HL-60/S4 (cell line): Measurements from ENCODE around the gene CR1L.
"Not testable (repeated sequence)": the region's sequence is repeated elsewhere in the genome, so short reads cannot be mapped to it uniquely, and the experiment has no call there.

Experiments used
- in situ Hi-C: fragments of 300-500 bp; cut with MboI; formaldehyde crosslinking; loops from 2 replicates; pipeline ENCODE4 v1.14.3; 2022; ENCODE audit warnings: low sequenced_read_pairs

CR1L gene

DNA sequence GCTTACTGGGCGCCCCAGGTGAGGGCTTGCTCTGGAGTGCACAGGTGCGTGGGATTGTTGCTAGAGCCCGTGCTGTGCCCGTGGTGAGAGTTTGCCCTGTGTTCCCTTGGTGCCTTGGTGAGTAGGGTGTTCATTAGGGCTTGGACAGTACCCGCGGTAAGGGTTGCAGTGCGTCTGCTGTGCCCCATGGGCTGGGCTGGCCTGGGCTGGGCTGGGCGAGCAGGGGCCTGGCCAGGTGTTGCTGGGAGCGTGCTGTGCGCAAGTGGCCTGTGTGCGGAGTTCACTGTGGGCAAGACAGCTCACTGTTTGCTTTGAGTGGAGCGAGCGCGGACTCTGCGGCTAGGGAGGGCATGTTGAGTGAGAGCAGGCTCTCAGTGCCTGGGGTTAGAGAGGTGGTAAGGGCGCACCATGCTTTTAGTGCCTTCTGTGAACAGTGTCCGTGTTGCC lies 725 bp downstream of the CR1L start:
- in situ Hi-C loops = no loop called here

DNA sequence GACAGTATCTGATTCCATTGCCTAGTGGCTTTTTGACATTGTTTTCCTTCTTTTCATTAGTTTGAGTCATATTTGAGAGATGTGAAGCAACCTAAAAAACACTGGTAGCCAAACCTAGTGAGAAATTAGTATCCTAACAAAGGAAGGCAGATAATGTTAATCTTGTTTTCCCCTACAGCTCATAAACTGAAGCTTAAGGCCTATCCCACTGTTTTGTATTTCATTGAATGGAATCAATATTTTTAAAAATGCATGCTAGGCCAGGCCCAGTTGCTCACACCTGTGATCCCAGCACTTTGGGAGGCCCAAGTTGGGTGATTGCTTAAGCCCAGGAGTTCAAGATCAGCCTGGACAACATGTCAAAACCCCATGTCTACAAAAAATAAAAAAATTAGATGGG lies 1.2 kb downstream of the CR1L start:
- in situ Hi-C loops = no loop called here

DNA sequence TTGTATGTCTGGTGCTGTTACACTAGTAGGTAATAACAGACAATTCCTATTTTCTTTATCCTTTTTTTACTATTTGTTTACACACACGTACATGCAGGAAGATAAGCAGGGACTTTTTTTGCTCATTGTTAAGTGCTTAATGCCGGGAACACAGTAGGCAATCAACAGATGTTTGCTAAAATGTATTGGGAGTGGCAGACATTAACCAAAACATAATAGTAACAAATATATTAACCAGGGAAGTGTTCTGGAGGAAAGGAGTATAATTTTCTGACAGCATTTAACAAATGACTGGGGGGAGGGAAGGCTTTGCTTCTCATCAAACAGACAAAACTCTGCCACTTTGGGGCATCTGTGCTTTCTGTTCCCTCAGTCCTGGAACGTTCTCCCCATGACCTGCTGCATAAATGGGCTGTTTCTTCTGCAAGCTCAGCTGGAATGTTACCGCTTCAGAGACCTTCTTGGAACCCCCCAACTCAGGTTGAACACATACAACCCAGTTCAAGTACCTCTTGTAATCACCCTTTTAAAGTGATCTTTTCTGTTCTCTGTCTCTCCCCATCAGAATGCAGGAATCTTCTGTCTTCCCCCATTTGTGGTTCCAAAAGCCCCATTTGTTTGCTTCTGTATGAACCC lies 2.1 kb downstream of the CR1L start:
- in situ Hi-C loops = no loop called here

DNA sequence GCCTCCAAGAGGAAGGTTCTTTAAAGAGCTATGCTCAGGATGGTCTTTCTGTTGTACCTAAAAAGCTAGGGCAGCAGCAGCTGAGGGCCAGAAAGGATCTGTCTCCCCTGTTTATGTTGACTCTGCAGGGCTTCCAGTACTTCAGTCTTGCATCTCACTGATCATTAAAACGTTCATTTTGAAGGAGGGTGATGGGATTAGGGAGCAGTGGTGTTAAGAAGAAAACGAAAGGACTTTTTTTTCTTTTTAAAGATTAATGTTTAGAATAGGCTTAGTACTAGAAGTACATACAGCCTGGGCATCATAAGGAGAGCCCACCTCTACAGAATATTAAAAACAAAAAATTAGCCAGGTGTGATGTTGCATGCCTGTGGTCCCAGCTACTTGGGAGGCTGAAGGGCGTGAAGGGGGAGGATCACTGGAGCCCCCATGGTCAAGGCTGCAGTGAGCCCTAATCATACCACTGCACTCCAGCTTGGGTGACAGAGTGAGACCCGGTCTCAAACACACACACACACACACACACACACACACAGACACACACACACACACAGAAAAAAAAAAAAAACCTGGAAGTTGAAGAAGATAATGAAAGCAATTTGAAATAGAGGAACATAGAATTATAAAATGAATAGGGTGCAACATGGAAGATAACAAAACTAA lies 2.9 kb downstream of the CR1L start:
- in situ Hi-C loops = no loop called here

DNA sequence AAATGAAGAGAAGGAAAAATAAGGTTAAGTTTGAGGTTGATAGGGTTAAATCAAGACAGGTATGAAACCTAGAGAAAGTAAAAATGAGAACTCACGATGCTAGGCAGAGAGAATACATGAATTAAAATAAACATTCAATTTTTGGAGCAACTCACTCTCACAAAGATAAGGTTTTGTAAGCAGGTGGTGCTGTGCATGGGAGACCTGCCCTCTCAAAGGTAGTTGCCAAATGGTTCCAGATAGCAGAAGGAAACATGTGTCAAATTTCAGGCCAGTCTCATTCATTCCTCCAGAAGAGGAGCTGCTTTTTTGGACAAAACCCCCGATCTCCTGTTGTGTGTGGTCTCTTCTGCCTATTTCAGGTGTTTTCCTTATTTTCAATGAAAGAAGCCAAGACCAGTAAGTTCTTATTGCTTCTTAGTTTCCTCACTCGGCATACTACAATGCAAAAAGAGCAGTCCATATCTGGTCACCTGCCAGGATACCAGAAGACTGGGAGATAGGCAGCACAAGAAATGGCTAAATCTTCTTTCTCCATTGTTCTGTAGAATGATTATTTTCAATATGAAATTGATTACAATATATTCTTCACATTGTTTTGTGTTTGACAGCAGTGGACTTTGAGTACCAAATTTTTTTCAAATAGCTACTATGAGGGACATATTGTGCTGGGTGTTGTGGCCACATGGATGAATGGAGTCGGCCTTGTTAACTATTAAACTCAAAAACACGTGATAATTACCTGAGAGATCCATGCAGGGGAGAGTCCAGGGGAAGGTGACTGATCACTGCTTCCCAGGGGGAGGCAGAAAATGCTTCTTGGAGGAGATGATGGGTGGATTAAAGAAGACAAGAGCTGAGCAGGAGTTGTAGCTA lies 3.6 kb downstream of the CR1L start:
- in situ Hi-C loops = no loop called here

DNA sequence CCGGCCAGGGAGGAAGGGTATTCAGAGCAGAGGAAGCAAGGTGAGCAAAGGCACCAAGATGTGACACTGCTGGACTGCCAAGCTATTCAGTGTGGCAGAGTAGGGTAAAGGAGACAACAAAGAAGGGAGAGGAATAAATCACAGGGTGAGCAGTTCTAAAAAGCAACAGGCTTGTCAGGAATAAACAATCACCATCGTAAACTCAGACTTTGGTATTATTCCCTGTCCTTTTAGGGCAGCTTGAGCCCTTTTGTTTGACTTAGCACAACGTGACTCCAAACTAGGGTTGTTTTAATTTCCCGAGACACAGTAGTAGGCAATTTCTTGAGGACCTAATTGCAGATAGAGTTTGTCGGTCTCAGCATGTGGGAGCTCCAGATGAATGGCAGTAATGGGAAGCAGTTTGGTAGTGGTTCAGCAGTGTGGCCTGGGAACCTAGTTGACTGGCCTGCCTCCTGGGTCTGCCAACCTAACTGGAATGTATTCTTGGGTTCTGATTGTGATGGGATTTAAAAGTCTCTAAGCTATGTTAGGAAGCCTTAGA lies 4.3 kb downstream of the CR1L start:
- in situ Hi-C loops = no loop called here

DNA sequence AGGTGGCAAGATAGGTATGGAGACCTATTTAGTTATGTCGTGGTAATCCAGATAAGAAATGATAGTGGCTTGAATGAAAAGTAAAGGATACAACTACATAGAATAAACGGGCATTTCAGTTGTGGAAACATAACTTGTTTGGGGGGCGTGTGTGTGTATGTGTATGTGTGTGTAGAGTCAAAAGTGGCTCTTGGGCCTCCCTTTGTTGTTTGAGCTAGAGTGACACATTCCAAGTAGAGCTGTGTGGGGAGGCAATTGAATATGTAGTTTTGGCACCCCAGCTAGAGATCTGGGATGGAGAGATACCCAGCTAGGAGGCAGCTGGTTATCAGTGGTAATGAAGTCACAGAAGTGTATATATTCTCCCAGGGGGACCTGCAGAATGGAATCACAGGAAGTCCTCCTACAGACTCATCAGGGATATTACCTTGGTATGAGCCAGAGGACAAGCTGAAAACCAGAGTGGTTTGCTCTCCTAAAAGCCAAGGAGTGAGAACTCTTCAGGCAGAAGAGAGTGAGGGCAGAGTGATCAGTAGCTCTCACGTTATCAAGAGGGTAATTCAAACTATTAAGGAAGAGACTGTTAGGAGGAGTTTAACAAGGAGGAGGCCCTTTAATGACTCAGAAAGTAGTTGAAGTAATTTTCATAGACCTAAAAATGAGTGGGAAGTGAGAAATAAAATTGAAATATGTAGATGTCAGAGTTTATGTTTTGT lies 5.1 kb downstream of the CR1L start:
- in situ Hi-C loops = no loop called here

DNA sequence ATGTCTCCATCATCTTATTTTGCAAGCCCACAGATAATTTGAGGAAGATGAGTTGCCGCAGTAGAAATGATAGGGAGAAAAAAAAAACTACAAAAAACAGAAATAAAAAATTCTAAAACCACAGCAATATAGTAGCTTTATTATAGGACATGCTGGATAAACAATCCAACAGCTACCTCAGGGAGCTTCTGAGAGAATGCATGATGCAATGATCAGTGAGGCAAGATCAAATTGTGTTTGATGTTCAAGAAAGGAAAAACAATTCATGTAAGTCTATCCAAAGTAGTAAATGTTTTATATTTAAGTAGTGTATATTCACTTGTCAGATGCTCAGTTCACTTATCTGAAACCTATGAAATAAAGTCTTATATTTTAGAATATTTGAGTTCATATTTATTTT lies 6.7 kb downstream of the CR1L start:
- in situ Hi-C loops = no loop called here

DNA sequence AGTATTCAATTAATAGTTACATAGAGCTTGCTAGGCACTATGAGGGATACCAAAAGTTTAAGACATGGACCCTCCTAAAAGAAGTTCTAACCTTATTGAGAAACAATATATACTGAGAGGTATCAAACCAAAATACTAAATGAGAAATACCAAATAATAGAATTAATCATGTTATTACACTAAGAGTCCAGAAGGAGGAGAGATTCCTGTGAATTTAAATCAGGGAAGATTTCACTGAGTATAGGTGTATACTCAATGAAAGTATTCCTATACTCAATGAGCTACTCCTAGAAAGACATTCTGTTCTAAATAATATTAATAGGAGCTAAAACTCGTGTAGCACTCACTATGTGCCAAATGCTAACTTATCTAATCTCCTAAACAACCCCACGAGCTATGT lies 9.4 kb downstream of the CR1L start:
- in situ Hi-C loops = no loop called here

DNA sequence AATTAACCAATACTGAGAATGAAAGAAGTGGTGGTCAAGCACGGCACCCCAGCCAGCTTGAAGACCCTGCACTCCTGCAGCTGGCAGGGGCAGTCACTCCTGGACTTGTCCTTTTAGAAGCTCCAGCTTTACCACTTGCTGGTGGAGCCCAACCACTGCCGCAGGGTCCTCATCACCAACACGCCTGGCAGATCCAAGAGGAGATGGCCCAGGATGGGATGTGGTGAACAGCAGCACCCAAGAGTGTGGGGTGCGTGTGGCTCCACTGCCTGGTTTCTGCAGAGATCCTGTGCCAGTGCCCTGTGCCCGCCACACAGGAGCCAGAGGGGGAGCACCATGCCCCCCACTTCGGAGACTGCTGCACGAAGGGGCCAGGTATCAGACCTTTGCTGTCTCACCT lies 13.5 kb downstream of the CR1L start:
- in situ Hi-C loops = no loop called here

DNA sequence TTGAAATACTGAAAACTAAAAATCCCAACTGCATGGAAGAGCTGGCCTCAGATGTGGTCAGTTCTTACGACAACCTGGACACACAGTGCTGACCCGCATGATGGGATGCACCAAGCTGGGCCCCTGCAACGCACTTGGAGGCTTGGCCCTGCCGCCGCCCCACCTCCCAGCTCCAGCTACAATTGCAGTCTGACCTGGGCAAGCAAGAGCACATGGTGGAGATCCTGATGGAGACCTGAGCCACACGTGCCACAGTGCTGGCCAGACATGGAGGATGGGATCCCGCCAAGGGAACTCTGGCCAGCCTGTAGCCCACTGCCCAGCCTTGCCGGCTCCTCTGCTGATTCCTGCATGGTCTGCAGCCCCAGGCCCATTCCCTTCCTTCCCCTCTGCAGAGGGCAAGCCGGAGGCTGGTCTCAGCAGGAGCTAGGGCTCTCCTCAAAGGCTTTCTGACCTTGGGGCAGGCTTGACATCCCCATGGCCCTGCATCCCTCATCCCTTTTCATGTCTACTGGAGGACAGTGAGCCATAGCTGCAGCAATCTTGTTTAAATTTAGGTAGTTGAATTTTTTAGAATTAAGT lies 14.1 kb downstream of the CR1L start:
- in situ Hi-C loops = no loop called here

DNA sequence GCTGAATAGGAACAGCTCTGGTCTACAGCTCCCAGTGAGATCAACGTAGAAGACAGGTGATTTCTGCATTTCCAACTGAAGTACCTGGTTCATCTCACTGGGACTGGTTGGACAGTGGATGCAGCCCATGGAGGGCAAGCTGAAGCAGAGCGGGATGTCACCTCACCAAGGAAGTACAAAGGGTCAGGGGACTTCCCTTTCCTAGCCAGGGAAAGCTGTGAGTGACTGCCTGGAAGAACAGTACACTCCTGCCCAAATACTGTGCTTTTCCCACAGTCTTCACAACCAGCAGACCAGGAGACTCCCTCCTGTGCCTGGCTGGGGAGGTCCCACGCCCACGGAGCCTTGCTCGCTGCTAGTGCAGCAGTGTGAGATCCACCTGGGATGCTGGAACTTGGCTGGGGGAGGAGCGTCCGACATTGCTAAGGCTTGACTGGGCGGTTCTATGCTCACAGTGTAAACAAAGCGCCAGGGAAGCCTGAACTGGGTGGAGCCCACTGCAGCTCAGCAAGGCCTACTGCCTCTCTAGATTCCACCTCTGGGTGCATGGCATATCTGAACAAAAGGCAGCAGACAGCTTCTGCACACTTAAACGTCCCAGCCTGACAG lies 14.7 kb downstream of the CR1L start:
- in situ Hi-C loops = no loop called here

DNA sequence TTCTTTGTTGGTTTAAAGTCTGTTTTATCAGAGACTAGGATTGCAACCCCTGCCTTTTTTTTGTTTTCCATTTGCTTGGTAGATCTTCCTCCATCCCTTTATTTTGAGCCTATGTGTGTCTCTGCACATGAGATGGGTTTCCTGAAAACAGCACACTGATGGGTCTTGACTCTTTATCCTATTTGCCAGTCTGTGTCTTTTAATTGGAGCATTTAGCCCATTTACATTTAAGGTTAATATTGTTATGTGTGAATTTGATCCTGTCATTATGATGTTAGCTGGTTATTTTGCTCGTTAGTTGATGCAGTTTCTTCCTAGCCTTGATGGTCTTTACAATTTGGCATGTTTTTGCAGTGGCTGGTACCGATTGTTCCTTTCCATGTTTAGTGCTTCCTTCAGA lies 16.5 kb downstream of the CR1L start:
- in situ Hi-C loops = not testable (repeated sequence)

DNA sequence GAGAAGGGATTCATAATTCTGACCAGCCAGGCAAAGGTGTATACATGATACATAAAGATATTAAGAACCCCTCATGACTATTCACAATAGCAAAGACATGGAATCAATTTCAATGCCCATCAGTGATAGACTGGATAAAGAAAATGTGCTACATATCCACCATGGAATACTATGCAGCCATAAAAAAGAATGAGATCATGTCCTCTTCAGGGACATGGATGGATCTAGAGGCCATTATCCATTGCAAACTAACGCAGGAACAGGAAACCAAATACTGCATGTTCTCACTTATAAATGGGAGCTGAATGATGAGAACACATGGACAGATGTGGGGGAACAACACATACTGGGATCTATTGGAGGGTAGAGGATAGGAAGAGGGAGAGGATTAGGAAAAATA lies 21.4 kb downstream of the CR1L start:
- in situ Hi-C loops = no loop called here

DNA sequence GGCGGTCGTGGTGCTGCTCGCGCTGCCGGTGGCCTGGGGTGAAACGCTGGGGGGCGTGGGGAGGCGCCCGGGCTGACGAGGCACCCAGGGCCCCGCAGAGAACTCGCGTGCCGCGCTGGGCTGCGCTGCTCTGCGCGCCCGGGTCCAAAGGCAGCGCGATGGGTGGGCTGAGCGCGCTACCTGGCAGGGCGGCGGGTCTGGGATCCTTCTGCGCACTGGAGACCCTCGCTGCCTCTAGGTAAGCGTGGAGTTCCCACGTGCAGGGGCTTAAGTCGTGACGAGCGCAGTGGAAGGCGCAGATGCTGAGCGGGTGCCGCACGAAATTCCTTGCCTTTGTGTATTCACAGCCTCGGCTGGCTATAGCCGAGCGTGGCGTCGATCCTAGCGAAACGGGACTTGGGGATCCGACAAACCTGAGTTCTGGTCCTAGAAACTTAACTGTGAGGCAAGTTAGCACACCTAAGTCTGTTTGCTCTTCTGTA lies 24.6 kb downstream of the CR1L start:
- in situ Hi-C loops = no loop called here

DNA sequence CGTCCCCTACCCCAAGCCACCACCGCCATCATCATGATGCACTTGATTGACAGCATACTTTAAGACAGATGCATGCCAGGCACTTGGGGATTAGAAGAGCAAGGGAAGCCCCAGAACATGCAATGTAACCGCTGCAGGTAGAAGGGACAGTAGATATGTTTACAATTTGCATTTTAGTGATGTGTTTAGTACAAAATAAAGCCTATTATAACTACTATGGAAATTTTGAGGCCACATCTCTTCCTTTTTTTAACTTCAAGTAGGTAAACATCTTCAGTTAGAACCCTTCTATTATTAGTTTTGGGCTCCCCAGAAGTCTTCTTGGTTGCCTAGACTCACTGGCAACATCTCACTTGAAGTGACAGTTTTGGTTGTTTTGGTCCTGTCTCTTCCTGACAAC lies 25.3 kb downstream of the CR1L start:
- in situ Hi-C loops = no loop called here

DNA sequence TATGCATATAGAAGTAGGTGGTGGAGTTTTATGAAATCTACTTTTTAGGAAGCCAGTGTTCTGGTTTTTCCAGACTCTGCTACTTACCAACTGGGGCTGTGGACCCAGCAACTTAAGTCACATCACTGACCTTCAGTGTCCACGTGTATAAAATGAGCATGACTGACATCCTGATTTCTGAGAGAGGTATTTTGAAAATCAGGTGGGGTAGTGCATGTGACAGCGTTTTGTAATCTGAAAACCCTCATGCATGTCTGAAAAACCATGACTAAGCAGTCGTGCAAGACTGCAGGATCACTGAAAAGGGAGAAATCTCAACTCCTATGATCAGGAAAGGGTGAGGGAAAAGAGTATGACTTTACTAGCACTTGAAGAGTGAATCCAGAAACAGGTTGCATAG lies 26.1 kb downstream of the CR1L start:
- in situ Hi-C loops = no loop called here

DNA sequence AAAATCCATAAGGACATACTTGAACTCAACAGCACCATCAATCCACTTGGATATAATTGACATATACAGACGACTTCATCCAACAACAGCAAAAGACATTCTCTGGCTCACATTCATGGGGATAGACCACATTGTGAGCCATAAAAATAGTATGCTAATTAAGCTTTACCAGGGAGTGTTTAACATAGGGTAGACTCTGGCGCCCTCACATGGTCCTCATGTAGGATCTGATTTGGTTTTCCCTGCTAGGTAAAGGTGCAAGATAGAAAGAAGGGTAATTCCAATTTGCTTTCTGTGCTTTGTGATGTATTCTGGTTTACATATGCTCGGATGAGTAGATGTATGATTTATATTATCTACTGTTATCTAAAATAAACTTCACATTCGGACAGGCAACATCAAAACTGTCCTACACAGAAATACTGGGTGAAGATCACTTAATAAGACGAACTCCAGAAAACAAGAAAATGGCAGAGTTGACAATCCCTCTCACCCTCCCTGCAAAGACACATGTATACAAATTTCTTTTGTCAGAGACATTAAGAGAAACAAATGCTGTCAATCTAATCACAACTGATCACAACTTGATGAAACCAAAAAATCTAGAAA lies 27.7 kb downstream of the CR1L start:
- in situ Hi-C loops = no loop called here

DNA sequence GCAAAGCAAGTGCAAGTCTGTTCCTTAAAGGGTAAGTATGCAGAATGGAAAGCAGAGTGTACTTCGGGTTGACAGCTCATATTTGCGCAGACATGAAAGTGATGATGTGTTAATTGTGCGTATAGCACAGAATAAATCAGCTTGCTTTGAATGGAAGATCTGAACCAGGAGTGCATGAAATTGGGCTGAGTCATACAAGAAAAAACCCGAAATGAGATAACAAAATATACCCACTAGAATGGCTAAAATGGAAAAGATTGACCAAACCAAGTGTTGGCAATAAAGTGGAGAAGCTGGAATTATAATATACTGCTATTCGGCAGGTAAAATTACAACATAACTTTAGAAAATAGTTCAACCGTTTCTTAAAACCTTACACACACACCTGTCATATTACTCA lies 28.5 kb downstream of the CR1L start:
- in situ Hi-C loops = no loop called here

DNA sequence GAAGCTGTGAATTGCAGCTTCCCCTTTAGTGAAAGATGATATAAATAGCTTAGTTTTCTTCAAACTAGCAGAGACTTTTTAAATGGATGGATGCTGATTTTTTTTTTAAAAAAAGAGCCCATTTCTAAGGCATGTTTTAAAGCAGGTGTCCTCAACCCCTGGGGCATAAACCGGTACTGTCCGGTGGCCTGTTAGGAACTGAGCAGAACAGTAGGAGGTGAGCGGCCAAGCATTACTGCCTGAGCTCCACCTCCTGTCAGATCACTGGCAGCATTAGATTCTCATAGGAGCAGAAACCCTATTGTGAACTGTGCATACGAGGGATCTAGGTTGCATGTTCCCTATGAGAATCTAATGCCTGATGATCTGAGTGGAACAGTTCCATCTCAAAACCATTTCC lies 31.2 kb downstream of the CR1L start:
- in situ Hi-C loops = no loop called here
